Mucosa of descending colon (tissue), 3 donors: ENCODE measurements around the gene ST3GAL2. TPM values are rescaled to one million over a fixed set of nuclear protein-coding genes. Genes with fewer than 3 reads are reported as not detected.
"Not testable (repeated sequence)": the region's sequence is repeated elsewhere in the genome, so short reads cannot be mapped to it uniquely, and the experiment has no call there.

Experiments
- ATAC-seq: fragments of 200-7000 bp; cut with Tn5 transposase; one replicate; pipeline ENCODE4 v1.9.1; 2020; ENCODE audit warnings: mild to moderate bottlenecking, moderate library complexity
- DNase-seq, 3 donors: peaks; one replicate each; pipeline ENCODE4 v3.0.0-alpha.2; 2020
- H3K36me3 ChIP-seq: fragments of 200-600 bp; one replicate; pipeline ENCODE4 v1.8.0; 2021; ENCODE audit warnings: low read depth, mild to moderate bottlenecking
- H3K4me1 ChIP-seq: fragments of 200-600 bp; one replicate; pipeline ENCODE4 v1.8.0; 2021; ENCODE audit warnings: low read depth, mild to moderate bottlenecking
- H3K4me3 ChIP-seq: fragments of 200-600 bp; one replicate; pipeline ENCODE4 v1.8.0; 2021; ENCODE audit warnings: mild to moderate bottlenecking
- H3K9me3 ChIP-seq: fragments of 200-600 bp; one replicate; pipeline ENCODE4 v1.8.0; 2021; ENCODE audit warnings: mild to moderate bottlenecking
- CTCF ChIP-seq: fragments of 200-600 bp; IDR thresholded peaks from one replicate; pipeline ENCODE4 v1.8.0; 2022; ENCODE audit warnings: antibody characterized with exemption, mild to moderate bottlenecking
- intact Hi-C, 2 donors: fragments of 100-400 bp; cut with DNase I in 1 of 2; cut with micrococcal nuclease in 1 of 2; formaldehyde crosslinking; loops; one replicate each; pipeline versions ENCODE4 v1.11.0 to v1.11.1; 2022; cut with DNase I, micrococcal nuclease
- total RNA-seq, 3 donors: library from RNA; stranded (reverse); fragmentation: NEBNext Ultra II Directional in 2 of 3; extraction: Animal tissue kit (Norgen Biotek cat#: 25700) in 2 of 3; gene quantifications; one replicate each; pipeline versions ENCODE4 v1.2.1 to v1.2.4, GENCODE V29; 2021 to 2023
- donor health status: DM: no; HTN: no; CAD: no; lungs with moderate emphysema.
- donor health status: DM: no; HTN: no; CAD: no.
- donor health status: DM: no; HTN: yes; CAD: no.

ST3GAL2 gene
- total RNA-seq, 3 donors from 2014 or later, result 4.2 to 22.4 (median 9.5) TPM

- no peak for TF ChIP-seq CTCF
- intact Hi-C loops, result loop anchor here in 1 of 2 donors (10.0 kb wide), 1 partner anchor 59 kb away; no protein-coding TSS in a partner anchor
- Histone ChIP-seq H3K36me3 (no peaks in the 10 kb centered on the region), H3K4me3 (peak overlapping the region; percentile 89), H3K4me1 (no peaks in the 10 kb centered on the region), H3K9me3 (no peaks in the 10 kb centered on the region)
- DNase-seq (no peak), ATAC-seq (peak; percentile 23)
Measured at GRCh38 chr16:70453892-70454221, 15.0 kb upstream of the ST3GAL2 start.

DNA sequence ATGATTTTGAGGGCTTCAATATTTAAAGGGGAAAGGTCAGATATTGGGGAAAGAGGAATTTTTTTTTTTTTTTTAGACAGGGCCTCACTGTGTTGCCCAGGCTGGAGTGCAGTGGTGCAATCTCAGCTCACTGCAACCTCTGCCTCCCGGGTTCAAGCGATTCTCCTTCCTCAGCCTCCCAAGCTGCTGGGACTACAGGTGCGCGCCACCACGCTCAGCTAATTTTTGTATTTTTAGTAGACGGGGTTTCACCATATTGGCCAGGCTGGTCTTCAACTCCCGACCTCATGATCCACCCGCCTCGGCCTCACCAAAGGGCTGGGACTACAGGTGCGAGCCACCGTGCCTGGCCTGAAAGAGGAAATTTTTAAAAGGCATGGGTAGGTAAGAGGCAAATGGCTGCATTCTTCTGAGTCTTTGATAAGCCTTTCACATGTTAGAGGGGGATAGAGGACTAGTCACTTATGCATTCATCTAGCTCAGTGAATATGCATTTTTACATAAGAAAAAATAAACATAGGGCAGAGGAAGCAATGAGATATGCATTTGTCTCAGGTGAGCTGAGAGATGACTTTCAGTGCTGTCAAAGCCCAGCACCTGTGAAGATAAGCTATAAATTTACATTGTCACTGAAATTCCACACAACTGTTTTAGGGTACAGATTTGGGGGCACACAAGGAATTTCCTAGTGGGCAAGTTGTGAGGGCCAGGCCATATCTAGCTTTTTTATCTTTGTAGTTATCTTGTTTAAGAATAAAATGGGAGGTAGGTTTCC lies 14.4 kb upstream of the ST3GAL2 start:
- no peak for DNase-seq
- no peak for TF ChIP-seq CTCF
- intact Hi-C loops, result loop anchor here in 1 of 2 donors (10.0 kb wide), 1 partner anchor 59 kb away; no protein-coding TSS in a partner anchor
- H3K4me3 ChIP-seq, result no peak overlapping the region
- no peaks in the 10 kb centered on the region for H3K36me3 ChIP-seq
- ATAC-seq, result no peak
- no peaks in the 10 kb centered on the region for H3K4me1 ChIP-seq
- no peaks in the 10 kb centered on the region for H3K9me3 ChIP-seq

DNA sequence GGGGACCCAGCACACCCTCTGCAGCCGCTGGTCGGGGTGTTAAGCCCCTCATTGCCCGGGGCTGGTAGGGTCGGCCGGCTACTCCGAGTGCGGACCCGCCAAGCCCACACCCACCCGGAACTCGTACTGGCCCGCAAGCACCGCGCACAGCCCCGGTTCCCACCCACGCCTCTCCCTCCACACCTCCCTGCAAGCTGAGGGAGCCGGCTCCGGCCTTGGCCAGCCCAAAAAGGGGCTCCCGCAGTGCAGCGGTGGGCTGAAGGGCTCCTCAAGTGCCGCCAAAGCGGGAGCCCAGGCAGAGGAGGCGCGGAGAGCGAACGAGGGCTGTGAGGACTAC lies 12.1 kb upstream of the ST3GAL2 start:
- ATAC-seq, H3K4me3 ChIP-seq: not testable (repeated sequence)
- intact Hi-C loops, result loop anchor here in 1 of 2 donors (10.0 kb wide), 1 partner anchor 56 kb away; no protein-coding TSS in a partner anchor

GRCh38 chr16:70450142-70451003 lies 11.5 kb upstream of the ST3GAL2 start:
- not testable (repeated sequence) for H3K9me3 ChIP-seq, DNase-seq, H3K4me1 ChIP-seq, H3K36me3 ChIP-seq, H3K4me3 ChIP-seq, ATAC-seq
- intact Hi-C loops, result loop anchor here in 1 of 2 donors (10.0 kb wide), 1 partner anchor 56 kb away; no protein-coding TSS in a partner anchor

More for the DNA sequence above, 12.1 kb upstream of the ST3GAL2 start:
- H3K4me1 ChIP-seq, H3K9me3 ChIP-seq, H3K36me3 ChIP-seq: not testable (repeated sequence)
- DNase-seq, result peak in 1 of 3 donors; percentile 52

GRCh38 chr16:70448075-70448474 lies 9.2 kb upstream of the ST3GAL2 start:
- intact Hi-C loops, result no loop called here
- H3K4me3 ChIP-seq, result no peak overlapping the region
- no peaks in the 10 kb centered on the region for H3K36me3 ChIP-seq
- ATAC-seq, result no peak
- no peak for TF ChIP-seq CTCF
- H3K9me3 ChIP-seq, result no peaks in the 10 kb centered on the region
- no peak for DNase-seq
- H3K4me1 ChIP-seq, result peaks cover 7% of the 10 kb centered on the region

- TF ChIP-seq CTCF, result no peak
- Histone ChIP-seq H3K4me1 (peaks cover 7% of the 10 kb centered on the region), H3K4me3 (no peak overlapping the region), H3K9me3 (no peaks in the 10 kb centered on the region), H3K36me3 (no peaks in the 10 kb centered on the region)
- intact Hi-C loops, result no loop called here
- ATAC-seq (peak; percentile 95), DNase-seq (peak in 1 of 3 donors; percentile 60)
Measured at GRCh38 chr16:70444249-70445063, 5.6 kb upstream of the ST3GAL2 start.
